Central memory CD8-positive, alpha-beta T cell (primary cell): ENCODE data around the gene FAM3A.
A peak's percentile ranks its signal among the peaks of the same experiment; 100 is the strongest.

Experiments
- ATAC-seq: fragments of 150-1000 bp; cut with Tn5 transposase; replicated peaks from 2 replicates; pipeline ENCODE4 v1.10.0; 2022; ENCODE audit warnings: mild to moderate bottlenecking, moderate FRiP score, moderate number of reproducible peaks; ENCODE audit not compliant: poor library complexity, severe bottlenecking; ENCODE audit errors: extremely low read depth
- DNase-seq, 2 donors: peaks; one replicate each; pipeline ENCODE4 v3.0.0; 2021; ENCODE audit warnings: low spot score in 2 of 2
- H3K27ac Mint-ChIP-seq: one replicate; pipeline ENCODE4 v1.8.0; 2022; ENCODE audit warnings: low read depth, mild to moderate bottlenecking, moderate library complexity, mixed read lengths
- H3K27me3 Mint-ChIP-seq: one replicate; pipeline ENCODE4 v1.8.0; 2022; ENCODE audit warnings: mixed read lengths
- H3K36me3 Mint-ChIP-seq: one replicate; pipeline ENCODE4 v1.8.0; 2022; ENCODE audit warnings: mild to moderate bottlenecking, moderate library complexity, mixed read lengths; ENCODE audit not compliant: insufficient read depth
- H3K4me1 Mint-ChIP-seq: one replicate; pipeline ENCODE4 v1.8.0; 2022; ENCODE audit warnings: mixed read lengths
- H3K4me3 Mint-ChIP-seq: one replicate; pipeline ENCODE4 v1.8.0; 2022; ENCODE audit warnings: mild to moderate bottlenecking, moderate library complexity, mixed read lengths
- H3K9me3 Mint-ChIP-seq: one replicate; pipeline ENCODE4 v1.8.0; 2022; ENCODE audit warnings: mixed read lengths

The FAM3A gene

GRCh38 chrX:154478728-154479622, 37.1 kb downstream of the FAM3A start, which contains the start of gene LAGE3:
Gene LAGE3 (minus strand): TSS chrX:154479281. CDS start chrX:154478915, 366 bp downstream.
- Mint-ChIP-seq H3K27ac (peak within 1 kb of the TSS; percentile 84), H3K4me1 (peaks cover 5% of the 10 kb centered on the region), H3K36me3 (peaks cover 15% of the 10 kb centered on the region), H3K9me3 (no peaks in the 10 kb centered on the region), H3K27me3 (no peaks in the 10 kb centered on the region), H3K4me3 (peak within 1 kb of the TSS; percentile 77)
- DNase-seq (peak; percentile 91 to 92), ATAC-seq (peak; percentile 84)

DNA sequence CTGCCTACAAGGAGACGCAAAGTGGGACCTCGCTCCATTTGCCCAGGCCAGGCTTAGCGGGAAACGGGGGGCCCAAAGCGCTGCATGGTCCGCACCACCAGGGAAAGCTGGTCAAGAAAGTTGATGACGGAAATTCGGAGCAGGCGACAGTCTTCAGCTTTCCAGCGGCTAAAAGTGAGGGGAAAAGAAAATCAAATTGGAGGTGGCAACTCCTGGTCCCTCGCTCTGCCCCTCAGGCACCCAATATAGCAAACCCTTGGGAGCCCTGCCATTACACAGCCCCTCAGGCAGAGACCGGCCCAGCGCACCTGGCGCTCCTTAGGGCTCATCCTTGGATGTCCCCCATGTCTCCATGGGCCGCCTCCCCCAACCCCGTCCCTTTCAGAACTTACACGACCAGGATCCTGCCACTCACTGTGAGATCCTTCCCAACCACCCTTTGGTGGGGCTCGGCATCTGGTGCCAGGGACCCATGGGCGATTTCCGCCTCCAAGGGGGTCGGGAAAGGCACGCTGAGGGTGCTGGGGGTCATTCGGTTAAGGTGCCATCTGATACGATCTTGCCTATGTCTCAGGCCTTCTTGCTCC, 38.0 kb downstream of the FAM3A start:
- Mint-ChIP-seq H3K27me3 (no peaks in the 10 kb centered on the region), H3K4me1 (peaks cover 5% of the 10 kb centered on the region), H3K36me3 (peaks cover 15% of the 10 kb centered on the region), H3K27ac (peak overlapping the region; percentile 84), H3K4me3 (peak overlapping the region; percentile 77), H3K9me3 (no peaks in the 10 kb centered on the region)
- DNase-seq = no peak
- ATAC-seq = no peak

- DNase-seq = no peak
- Mint-ChIP-seq H3K27me3 (no peaks in the 10 kb centered on the region), H3K9me3 (no peaks in the 10 kb centered on the region), H3K27ac (no peak overlapping the region), H3K4me1 (peaks cover 5% of the 10 kb centered on the region), H3K36me3 (peaks cover 15% of the 10 kb centered on the region), H3K4me3 (no peak overlapping the region)
- no peak for ATAC-seq
These were observed 39.2 kb downstream of the FAM3A start for GRCh38 chrX:154476821-154477220.

DNA sequence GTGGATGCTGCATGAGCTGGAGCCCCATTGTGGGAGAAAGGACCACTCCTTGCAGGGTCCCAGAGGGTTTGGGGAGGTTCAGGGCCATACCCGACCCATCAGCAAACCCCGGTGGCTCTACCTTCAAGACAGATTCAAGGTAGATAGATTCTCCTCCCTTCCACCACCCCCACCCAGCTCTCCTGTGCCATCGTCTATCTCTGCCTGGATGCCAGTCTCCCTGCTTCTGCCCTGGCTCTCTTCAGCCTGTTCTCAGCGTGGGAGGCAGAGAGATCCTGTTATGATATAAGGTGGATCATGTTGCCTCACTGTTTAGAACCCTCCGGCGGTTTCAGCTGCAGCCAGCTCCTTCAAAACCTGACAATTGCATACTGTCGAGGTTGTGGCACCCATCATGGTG, 42.3 kb downstream of the FAM3A start:
- no peak for ATAC-seq
- Mint-ChIP-seq H3K4me1 (no peaks in the 10 kb centered on the region), H3K4me3 (no peak overlapping the region), H3K36me3 (peaks cover 18% of the 10 kb centered on the region), H3K9me3 (no peaks in the 10 kb centered on the region), H3K27ac (no peak overlapping the region), H3K27me3 (no peaks in the 10 kb centered on the region)
- no peak for DNase-seq

DNA sequence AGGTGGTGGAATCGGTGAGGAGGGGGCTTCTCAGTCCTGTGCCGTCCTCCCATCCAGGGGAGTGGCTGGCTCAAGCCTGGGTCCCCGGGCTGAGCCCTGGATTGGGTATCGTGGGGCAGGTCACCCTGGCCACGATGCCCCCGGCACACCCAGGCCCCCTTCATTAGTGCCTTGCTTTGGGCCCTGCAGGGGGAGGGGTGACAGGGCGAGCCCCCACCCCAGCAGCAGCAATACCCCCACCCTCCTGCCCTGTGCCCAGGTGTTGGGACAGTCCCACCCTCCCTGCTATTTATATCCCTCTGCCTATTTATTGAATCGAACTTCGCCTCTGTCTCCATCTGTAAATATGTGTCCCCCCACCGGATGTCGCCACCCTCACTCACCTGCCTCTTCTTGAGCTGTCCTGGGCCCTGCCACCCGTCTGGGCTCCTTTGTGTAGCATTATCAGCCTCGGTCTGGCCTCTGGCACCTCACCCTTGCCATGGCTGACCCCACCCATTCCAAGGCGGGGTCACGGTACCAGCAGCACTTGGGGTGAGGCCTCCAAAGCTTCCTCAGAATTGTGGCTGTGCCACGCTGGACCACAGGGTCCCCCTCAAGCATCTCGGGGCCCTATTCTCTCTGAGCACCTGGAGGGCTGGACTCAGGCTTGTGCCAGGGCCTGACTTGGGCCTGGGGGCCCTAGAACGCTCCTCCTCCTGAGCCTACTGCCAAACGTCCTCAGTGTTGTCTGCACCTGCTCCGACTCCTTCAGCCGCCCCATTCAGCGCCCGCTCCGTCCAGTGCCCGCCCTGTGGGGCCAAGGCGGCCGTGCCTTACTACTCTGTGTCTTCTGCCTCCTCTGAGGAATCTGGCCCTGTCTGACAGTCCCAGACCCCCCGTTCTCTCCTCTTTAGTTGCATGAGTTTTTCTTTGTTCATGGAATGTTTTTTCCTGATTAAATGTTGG, 43.1 kb downstream of the FAM3A start:
- Mint-ChIP-seq H3K4me1 (no peaks in the 10 kb centered on the region), H3K27ac (no peak overlapping the region), H3K27me3 (no peaks in the 10 kb centered on the region), H3K9me3 (no peaks in the 10 kb centered on the region), H3K36me3 (peaks cover 18% of the 10 kb centered on the region), H3K4me3 (no peak overlapping the region)
- DNase-seq (no peak), ATAC-seq (no peak)

DNA sequence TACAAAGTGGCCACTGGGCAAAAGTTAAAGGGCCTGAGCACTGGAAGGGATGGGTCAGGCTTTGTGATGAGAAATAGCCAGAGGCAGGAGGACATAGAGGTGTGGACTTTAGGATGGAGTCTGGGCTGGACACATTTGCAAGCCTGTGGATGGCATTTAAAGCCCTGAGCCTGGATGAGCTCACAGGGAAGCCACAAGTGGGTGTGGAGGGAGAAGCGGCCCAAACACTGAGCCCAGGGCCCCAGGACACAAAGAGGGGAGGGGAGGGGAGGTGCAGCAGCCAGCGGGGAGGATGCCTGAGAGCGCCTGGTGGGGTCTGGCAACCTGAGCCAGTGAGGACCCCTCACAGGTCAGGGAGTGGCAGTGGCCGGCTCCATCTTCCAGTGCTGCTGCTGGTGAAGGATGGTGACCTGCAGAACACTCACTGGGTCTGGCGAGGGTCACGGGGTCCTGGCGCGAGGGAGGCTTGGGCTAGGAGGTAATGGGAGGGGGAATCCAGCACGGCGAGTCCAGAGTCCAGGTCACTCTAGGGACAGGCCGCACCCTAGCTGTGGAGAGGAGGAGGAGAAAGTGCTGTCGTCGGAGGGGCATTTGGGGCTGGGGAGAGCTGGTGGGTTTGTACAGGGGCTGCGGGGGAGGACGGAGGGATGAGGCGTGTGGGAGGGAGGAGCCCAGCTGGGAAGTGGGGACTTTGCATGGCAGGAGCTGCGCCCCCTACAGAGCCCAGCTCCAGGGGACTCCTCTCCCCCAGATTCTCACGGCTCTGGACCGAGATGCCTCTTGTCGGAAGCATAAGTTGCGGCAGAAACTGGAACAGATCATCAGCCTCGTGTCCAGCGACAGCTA, 44.0 kb downstream of the FAM3A start:
- H3K36me3 Mint-ChIP-seq = peaks cover 18% of the 10 kb centered on the region
- H3K27ac Mint-ChIP-seq = no peak overlapping the region

GRCh38 chrX:154470914-154471568, 45.0 kb downstream of the FAM3A start:
- no peak overlapping the region for H3K27ac Mint-ChIP-seq
- H3K4me1 Mint-ChIP-seq = no peaks in the 10 kb centered on the region
- H3K27me3 Mint-ChIP-seq = no peaks in the 10 kb centered on the region
- DNase-seq (no peak), ATAC-seq (no peak)
- no peak overlapping the region for H3K4me3 Mint-ChIP-seq
- H3K36me3 Mint-ChIP-seq = peaks cover 17% of the 10 kb centered on the region
- no peaks in the 10 kb centered on the region for H3K9me3 Mint-ChIP-seq

More for the DNA sequence above, 44.0 kb downstream of the FAM3A start:
- H3K27me3 Mint-ChIP-seq = no peaks in the 10 kb centered on the region
- no peaks in the 10 kb centered on the region for H3K9me3 Mint-ChIP-seq
- ATAC-seq (no peak), DNase-seq (no peak)
- H3K4me1 Mint-ChIP-seq = no peaks in the 10 kb centered on the region
- H3K4me3 Mint-ChIP-seq = no peak overlapping the region

DNA sequence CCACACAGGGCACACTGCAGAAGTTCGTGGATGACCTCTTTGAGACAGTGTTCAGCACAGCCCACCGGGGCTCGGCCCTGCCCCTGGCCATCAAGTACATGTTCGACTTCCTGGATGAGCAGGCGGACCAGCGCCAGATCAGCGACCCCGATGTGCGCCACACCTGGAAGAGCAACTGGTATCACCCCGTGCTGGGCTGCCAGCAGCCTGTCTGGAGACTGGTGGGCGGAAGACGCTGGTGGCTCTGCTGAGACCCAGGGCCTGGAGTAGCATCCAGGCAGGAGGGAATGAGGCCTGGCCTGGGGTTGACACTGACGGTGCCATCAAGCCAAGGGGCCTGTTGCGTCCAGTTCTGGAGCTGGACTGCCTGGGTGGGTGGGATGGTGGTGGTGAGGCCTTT, 45.6 kb downstream of the FAM3A start:
- no peaks in the 10 kb centered on the region for H3K27me3 Mint-ChIP-seq
- ATAC-seq = no peak
- H3K4me3 Mint-ChIP-seq = no peak overlapping the region
- H3K27ac Mint-ChIP-seq = no peak overlapping the region
- no peaks in the 10 kb centered on the region for H3K4me1 Mint-ChIP-seq
- no peaks in the 10 kb centered on the region for H3K9me3 Mint-ChIP-seq
- no peak for DNase-seq
- H3K36me3 Mint-ChIP-seq = peaks cover 18% of the 10 kb centered on the region

GRCh38 chrX:154469880-154470279, 46.2 kb downstream of the FAM3A start:
- no peak overlapping the region for H3K27ac Mint-ChIP-seq
- H3K9me3 Mint-ChIP-seq = no peaks in the 10 kb centered on the region
- no peak overlapping the region for H3K4me3 Mint-ChIP-seq
- no peaks in the 10 kb centered on the region for H3K27me3 Mint-ChIP-seq
- ATAC-seq (no peak), DNase-seq (no peak)
- no peaks in the 10 kb centered on the region for H3K4me1 Mint-ChIP-seq
- H3K36me3 Mint-ChIP-seq = peaks cover 18% of the 10 kb centered on the region

DNA sequence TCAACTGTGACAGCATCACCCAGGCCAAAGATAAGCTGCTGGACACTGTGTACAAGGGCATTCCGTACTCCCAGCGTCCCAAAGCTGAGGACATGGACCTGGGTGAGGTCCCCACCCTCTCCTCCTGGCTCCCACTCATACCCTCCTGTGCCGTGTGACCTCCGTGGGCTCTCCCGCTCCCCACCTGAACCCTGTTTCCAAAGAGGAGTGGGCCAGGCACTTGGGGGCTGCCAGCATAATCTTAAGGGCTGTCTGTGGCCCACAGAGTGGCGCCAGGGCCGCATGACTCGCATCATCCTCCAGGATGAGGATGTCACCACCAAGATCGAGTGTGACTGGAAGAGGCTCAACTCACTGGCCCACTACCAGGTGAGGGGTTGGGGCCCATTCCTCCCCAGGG, 46.9 kb downstream of the FAM3A start:
- DNase-seq (no peak), ATAC-seq (no peak)
- Mint-ChIP-seq H3K9me3 (no peaks in the 10 kb centered on the region), H3K27me3 (no peaks in the 10 kb centered on the region), H3K4me1 (no peaks in the 10 kb centered on the region), H3K27ac (no peak overlapping the region), H3K36me3 (peaks cover 17% of the 10 kb centered on the region), H3K4me3 (no peak overlapping the region)

- H3K9me3 Mint-ChIP-seq = no peaks in the 10 kb centered on the region
- no peak overlapping the region for H3K27ac Mint-ChIP-seq
- H3K4me3 Mint-ChIP-seq = no peak overlapping the region
- peaks cover 14% of the 10 kb centered on the region for H3K36me3 Mint-ChIP-seq
- ATAC-seq (no peak), DNase-seq (no peak)
- H3K27me3 Mint-ChIP-seq = no peaks in the 10 kb centered on the region
- no peaks in the 10 kb centered on the region for H3K4me1 Mint-ChIP-seq
These were observed 47.8 kb downstream of the FAM3A start for GRCh38 chrX:154468217-154468616.
